ENCODE measurements around the gene CCSER1.

DNA sequence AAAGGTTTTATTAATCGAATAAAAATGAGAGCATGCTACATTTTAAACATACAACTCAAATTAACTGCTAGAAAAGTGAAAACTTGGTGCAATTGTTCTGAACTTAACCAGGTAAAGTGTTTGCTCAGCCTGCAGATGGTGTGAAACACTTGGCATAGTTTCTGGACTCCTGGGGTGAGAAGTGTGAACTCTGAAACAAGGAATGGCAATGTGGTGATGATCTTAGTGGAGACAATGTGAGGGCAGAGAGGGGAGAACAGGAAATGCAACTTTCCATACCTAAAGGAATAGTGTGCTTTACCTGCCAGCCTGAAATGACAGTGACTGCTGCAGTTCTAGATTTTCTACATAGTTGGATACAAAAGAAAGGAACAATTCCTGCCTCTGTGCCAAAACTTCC lies 57.4 kb downstream of the CCSER1 start:
- TF ChIP-seq CTCF (IDR thresholded peaks at IDR 0.05; ENCODE audit: insufficient read depth, low read length, poor library complexity, severe bottlenecking) (no peak), EZH2phosphoT487 (conservative IDR thresholded peaks at IDR 0.05; ENCODE audit: low read length) (no peak)

Data from SU-DHL-6 (cell line).